NCI-H146 (cell line): ENCODE measurements around the gene NXF3.
A peak's percentile ranks its signal among the peaks of the same experiment; 100 is the strongest.
"Not testable (repeated sequence)": the region's sequence is repeated elsewhere in the genome, so short reads cannot be mapped to it uniquely, and the experiment has no call there.

ENCODE experiments used
- DNase-seq: peaks from one replicate; lab custom pipeline; 2025; lab: John Stamatoyannopoulos, UW

Gene NXF3, protein sequence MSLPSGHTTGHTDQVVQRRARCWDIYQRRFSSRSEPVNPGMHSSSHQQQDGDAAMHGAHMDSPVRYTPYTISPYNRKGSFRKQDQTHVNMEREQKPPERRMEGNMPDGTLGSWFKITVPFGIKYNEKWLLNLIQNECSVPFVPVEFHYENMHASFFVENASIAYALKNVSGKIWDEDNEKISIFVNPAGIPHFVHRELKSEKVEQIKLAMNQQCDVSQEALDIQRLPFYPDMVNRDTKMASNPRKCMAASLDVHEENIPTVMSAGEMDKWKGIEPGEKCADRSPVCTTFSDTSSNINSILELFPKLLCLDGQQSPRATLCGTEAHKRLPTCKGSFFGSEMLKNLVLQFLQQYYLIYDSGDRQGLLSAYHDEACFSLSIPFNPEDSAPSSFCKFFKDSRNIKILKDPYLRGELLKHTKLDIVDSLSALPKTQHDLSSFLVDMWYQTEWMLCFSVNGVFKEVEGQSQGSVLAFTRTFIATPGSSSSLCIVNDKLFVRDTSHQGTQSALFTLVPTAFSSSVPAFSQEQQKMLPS

DNA sequence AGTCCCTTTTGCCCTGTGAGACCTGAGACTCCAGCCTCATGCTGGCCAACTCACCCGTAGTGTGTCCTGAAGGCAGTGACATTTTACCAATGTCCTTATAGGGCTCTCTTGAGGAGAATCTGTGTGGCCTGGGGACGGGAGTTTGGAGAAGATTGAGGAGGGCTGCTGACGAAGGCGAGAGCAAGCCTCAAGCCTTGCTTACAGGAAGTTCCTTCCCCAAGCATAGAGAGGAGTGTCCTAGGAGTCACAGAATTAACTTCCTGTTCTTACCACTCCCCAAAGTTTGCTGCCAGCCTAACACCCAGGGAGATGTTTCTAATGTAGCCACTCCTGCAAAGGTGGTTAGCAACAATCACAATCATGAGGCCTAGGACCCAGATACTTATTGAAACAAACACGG, at the start of gene NXF3:
TSS of gene NXF3 (minus strand) at position 202 of the 400 bp plus-strand sequence. CDS start at position 82, 120 bp downstream.
- DNase-seq: no peak

DNA sequence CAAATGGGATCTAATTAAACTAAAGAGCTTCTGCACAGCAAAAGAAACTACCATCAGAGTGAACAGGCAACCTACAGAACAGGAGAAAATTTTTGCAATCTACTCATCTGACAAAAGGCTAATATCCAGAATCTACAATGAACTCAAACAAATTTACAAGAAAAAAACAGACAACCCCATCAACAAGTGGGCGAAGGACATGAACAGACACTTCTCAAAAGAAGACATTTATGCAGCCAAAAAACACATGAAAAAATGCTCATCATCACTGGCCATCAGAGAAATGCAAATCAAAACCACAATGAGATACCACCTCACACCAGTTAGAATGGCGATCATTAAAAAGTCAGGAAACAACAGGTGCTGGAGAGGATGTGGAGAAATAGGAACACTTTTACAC, 43.6 kb upstream of the NXF3 start:
- not testable (repeated sequence) for DNase-seq

DNA sequence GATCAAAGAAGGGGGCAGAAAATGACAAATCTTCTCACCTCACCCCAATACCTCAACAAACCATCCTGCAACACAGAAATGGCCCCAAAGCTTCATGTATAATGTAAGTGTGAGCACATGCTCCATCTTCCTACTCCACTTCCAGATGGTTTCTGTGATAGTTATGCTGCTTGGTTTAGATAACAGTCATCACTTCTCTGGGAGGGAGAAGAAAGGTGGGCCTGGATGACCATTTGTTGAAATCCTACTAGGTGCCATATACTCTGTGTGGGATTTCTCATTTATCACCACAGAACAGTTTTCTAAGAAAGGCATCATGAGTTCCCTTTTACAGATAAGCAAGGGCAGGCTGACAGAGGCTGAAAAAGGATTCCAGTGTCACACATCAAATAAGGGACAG, 31.3 kb upstream of the NXF3 start:
- DNase-seq: no peak

DNA sequence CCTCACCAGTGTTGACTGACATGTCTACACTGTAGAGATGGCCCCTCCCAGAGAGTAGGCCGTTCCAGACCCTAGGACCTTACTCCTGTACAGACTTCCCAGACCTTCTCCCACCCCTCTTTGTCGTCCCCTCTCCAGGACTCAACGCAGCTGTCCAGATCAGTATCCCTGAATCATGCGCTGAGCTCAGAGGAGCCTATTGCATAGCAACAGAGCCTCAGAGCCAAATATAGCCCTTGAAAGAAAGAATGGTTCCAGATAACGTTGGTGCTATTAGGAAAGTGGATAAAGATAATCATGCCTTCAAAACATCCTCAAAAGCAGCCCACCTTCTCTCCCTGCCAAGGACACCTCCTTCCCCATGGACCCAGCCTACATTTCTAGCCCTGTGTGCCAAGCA, 27.8 kb upstream of the NXF3 start:
- no peak for DNase-seq

DNA sequence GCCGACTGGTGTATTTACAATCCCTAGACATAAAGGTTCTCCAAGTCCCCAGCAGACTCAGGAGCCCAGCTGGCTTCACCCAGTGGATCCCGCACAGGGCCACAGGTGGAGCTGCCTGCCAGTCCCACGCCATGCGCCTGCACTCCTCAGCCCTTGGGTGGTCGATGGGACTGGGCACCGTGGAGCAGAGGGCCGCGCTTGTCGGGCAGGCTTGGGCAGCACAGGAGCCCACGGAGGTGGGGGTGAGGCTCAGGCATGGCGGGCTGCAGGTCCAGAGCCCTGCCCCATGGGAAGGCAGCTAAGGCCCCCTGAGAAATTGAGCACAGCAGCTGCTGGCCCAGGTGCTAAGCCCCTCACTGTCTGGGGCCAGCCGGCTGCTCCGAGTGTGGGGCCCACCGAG, 24.0 kb upstream of the NXF3 start:
- not testable (repeated sequence) for DNase-seq

DNA sequence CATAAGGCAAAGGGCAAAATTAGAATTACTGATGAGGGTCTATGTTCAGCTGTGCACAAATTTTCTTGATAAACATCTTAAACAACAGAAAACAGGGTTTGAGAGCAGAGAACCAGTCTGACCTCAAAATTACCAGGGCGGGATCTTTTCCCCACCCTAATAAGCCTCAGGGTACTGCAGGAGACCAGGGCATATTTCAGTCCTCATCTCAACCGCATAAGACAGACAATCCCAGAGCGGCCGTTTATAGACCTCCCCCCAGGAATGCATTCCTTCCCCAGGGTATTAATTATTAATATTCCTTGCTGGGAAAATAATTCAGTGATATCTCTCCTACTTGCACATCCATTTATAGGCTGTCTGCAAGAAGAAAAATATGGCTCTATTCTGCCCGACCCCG, 16.6 kb upstream of the NXF3 start:
- not testable (repeated sequence) for DNase-seq

DNA sequence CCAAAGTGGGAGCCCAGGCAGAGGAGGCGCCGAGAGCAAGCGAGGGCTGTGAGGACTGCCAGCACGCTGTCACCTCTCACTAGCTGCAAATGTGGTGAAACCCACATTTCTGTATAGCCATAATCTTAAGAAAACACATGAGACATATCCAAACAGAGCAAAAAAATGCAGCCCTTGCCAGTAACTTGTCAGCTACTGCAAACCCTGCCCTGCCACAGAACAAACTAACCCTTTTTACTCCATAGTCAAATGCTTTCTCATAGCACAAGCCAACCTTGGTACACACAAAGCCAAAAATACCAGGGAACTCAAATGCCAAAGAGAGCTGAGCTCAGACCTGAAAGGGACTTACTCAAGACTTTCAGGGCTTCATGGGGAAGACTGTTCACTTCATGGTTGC, 14.9 kb upstream of the NXF3 start:
- DNase-seq: no peak

DNA sequence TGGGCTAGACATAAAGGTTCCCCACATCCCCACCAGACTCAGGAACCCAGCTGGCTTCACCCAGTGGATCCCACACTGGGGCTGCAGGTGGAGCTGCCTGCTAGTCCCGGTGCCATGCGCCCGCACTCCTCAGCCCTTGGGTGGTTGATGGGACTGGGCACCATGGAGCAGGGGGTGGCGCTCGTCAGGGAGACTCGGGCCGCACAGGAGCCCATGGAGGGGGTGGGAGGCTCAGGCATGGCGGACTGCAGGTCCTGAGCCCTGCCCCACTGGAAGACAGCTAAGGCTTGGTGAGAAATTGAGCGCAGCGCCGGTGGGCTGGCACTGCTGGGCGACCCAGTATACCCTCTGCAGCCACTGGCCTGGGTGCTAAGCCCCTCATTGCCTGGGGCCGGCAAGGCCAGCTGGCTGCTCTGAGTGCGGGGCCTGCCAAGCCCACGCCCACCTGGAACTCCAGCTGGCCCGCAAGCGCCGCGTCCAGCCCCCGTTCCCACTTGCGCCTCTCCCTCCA, 14.3 kb upstream of the NXF3 start:
- DNase-seq: not testable (repeated sequence)

DNA sequence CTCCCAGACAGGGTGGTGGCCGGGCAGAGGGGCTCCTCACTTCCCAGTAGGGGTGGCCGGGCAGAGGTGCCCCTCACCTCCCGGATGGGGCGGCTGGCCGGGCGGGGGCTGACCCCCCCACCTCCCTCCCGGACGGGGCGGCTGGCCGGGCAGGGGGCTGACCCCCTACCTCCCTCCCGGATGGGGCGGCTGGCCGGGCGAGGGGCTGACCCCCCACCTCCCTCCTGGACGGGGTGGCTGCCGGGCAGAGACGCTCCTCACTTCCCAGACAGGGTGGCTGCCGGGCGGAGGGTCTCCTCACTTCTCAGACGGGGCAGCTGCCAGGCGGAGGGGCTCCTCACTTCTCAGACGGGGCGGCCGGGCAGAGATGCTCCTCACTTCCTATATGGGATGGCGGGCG, 11.4 kb upstream of the NXF3 start:
- DNase-seq: not testable (repeated sequence)

DNA sequence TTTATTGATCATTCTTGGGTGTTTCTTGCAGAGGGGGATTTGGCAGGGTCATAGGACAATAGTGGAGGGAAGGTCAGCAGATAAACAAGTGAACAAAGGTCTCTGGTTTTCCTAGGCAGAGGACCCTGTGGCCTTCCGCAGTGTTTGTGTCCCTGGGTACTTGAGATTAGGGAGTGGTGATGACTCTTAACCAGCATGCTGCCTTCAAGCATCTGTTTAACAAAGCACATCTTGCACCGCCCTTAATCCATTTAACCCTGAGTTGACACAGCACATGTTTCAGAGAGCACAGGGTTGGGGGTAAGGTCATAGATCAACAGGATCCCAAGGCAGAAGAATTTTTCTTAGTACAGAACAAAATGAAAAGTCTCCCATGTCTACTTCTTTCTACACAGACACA, 10.9 kb upstream of the NXF3 start:
- DNase-seq: not testable (repeated sequence)

DNA sequence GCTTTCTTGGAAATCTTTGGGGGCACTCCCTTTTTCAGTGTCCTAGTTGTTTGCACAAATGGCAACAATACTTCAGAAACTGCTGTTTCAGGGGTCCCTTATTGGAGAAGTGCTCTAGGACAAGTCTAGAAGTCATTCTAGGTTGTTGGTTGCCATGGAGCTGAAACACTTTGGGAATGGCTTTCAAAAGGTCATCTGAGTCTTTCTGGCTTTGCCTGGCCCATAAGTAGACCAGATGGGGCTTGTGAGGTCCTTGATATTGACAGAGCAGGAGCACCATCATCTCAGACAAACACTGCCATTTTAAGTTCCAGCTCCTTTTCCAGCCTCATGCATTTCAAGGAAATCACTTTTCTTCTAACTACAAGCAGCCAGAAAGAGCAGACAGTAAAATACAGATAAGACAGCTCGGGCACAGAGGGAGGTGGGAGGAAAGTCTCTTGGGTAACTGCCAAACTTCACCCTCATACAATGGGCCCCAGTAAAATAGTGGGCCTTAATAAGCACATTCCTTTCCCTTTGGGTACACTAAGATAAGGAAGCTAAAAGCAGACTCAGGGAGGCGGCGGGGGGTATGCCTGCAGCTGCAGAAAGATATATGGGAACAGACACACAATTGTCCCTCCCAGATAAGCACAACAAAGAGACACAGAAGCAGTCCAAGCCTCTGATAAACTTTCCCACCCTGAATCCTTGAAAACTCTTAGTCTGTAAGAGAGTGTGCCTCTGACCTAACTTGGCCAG, 8.5 kb upstream of the NXF3 start:
- no peak for DNase-seq

DNA sequence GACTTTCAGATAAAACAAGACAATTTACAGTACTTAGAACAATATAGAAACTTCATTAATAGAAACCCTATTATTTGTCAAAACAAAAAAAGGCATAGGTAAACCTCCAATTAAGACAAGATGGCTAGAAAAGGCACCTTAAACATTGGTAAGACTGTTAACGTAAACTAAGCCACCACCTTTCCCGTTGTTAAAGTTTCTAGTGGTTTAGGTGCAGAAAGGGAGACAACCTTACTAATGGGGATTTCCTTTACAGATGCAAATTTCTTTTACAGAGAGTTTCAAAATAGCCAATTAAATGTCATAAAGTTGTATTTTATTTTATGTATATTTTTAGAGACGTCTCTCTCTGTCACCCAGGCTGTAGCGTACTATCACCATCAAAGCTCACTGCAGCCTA, 7.5 kb upstream of the NXF3 start:
- DNase-seq: no peak

DNA sequence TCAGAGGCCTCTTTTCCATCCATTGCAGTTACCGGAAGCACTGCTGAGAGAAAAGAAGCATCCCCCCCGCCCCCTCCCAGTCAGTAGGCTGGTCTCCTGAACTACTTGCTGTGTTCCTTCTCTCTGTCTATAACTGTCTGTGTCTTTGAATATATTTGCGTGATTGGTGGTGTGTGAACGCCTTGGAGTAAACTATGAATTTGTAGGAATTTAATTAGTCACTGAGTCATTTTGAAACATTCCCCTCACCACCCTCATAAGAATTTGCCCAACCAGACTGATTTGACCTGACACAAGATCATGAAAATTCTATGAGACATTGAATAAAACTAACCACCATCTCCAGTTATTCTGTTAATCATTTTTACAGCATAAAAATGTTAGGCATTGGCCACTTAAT, 6.7 kb upstream of the NXF3 start:
- no peak for DNase-seq

DNA sequence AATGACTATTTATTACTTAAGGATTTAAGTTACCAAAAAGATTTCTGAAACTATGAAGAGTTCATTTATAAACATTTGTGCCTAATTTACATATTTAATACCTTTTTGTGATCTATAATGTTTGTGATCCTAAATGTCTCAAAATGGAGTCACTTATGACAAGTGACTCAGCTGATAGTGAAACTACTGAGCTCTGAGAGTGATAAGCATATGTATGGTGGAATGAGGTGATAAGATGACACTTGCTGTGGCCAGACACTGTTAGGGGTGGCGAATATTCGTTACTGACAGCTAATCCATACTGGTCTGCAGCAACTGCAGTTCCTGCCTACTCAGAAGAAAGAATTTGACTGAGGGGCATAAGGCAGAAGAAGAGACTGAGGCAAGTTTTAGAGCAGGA, 5.5 kb upstream of the NXF3 start:
- no peak for DNase-seq

DNA sequence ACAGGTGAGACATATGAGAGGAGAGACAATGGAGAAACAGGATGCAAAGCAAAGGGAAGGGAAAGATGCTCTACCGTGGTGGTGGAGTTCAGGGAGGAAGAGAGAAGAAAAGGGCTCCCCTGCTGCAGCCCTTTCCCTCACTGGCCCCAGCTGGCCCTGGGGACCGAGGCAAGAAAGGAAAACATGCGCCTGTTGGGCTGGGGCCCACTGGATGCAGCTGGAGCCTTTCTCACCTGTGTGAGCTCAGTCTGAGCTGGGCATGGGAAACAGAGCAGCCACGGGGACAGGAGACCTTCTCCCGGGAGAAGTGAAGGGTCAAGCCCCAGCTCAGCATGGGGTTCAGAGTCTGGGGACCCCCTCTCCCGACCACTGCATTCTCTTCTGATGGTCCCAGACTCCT, 11.9 kb downstream of the NXF3 start:
- DNase-seq: no peak

DNA sequence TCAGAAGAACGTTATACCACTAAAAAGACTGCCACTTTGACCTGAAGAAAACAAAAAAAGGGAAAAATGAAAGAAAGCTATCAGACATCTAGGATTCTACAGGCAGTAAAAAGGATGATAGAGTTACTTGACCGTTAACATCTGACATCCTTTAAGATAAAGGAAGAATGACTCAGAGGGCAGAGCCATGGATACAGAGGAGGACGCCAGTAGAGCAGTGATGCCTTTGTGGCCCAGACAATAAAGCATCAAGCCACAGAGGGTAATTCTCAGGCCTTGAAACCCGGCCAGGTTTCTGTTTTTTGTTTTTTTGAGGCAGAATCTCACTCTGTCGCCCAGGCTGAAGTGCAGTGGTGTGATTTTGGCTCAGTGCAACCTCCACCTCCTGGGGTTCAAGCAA, 19.5 kb downstream of the NXF3 start:
- no peak for DNase-seq

DNA sequence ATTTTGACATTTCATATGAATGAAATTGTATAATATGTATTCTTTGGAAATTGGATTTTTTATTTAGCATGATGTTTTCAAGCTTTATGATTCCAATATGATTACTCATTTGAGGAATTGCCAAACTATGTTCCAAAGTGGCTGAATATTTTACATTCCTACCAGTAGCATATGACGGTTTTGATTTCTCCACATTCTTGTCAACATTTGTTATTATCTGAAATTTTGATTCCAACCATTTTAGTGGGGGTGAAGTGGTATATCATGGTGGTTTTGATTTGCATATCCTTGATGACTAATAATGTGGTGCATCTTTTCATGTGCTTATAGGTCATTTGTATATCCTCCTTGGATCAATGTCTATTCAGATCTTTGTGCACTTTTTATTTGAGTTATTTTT, 26.3 kb downstream of the NXF3 start:
- no peak for DNase-seq

DNA sequence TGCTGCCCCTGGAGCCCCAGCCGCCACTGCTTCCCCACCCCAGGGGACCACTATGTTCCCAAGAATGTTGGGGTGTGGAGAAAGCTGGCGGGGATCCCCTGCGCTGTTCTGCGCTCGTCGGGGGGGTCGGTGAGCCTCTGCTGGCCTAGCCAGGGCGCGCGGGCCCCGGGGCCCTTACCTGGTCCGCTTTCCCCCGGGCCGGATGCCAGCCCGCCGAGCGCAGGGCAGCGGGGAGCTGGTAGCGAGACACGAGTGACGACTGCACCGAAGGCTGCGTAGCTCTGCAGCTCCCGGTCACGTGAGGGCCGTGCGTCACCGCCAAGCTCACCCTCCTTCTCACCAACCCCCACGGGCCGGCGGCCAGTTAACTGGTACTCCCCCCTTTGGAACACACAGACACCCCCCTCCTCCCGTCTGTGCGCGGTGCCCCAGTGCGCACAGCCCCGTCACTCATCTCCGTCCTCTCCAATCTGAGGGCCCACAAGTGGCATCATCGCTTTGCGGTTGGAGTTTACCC, 29.0 kb downstream of the NXF3 start, which contains the start of gene BEX1:
TSS of gene BEX1 (minus strand) at position 254 of the 517 bp plus-strand sequence. CDS start 897 bp downstream, outside the sequence.
- peak; percentile 93 for DNase-seq

DNA sequence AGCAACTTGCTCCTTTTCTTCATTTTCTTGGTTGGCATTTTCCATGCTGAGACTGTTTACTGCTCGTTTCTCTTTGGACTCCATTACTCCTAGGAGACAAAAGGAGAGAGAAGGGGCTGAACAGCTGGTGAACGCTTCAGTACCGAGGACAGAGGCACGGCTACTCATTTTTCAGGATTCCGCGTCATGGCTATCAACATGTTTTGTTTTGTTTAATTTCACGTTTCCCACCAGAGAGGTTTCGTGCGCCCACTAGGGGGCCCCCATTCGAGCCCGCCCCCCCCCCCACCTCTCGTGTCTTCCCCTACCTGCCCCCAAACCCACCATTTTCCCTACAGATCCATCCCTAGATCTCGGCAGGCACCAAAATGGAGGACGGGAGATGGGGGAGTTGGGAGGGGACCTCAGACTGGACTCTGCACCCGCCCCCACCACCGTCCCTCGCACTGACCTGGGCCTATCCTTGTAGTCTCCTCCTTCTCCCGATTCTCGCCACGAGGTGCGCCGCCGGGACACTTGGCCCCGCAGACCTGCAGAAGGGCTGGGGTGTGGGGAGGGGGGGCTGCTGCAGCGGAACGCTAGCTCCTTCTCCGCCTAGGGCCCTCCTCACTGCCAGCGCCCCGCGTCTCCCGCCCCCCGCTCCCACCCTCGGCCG, 29.6 kb downstream of the NXF3 start:
- peak; percentile 87 for DNase-seq

DNA sequence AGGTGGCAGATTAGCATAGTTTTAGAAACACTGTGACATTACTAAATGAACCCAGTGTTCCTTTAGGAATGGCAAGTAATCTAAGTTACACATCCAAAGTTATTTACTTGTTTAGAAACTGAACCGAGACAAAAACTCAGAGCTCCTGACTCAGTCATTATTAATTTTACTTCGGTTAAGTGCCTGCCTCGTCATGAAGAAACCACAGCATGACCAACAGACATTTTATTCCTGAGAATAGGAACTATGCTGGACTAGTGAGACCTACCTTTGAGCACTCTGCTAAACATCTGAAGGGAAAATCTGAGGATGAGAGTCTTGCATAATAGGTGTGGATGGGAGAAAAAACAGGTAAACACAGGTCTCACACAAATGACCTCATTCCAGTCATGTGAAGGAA, 31.5 kb downstream of the NXF3 start:
- DNase-seq: no peak

DNA sequence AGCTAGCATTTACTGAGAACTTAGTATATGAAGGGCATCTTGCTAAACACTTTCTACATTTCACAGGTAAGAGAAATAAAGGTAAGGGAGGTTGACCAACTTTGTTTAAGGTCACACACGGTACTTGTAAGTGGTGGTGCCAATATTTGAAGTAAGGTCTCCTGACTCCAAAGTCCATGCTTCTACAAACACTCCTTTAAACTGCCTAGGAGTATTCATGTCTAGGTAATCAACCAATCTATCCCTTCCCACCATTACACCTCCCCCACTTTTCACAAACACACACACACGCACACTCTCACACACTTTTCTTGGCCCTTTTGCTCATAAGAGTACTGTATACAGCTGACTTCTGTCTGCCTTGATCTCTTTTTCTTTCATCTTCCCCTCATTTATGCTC, 36.0 kb downstream of the NXF3 start:
- DNase-seq: no peak

DNA sequence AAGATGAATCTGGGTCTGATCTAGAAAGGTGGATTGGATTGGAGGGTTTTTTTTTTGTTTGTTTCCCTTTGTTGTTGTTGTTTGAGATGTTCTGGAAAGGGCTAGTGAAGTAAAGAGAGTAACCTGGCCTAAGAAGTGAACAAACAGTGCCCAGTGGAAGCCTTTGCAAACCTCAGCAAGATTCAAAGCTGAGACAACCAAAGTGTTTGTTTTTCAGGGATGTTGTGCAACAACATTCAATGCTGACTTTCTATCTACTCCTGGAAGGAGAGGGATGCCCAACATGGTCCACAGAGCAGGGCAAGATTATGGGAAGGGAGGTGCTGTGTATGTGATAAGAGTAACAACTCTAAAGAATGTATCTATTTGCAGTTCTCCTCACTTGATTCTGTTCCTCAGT, 40.3 kb downstream of the NXF3 start:
- no peak for DNase-seq
